ENCODE results near the gene CD58. TPM values are rescaled to one million over a fixed set of nuclear protein-coding genes. Genes with fewer than 3 reads are reported as not detected.

CD58 gene
- total and polyA plus RNA-seq, 9 of the 15 experiments (the other 6 are each of a cell fraction or from before 2014, with no cell fraction given): 18.1 to 113 (median 37.4) TPM

GRCh38 chr1:116466810-116467557 lies 103.8 kb downstream of the CD58 start (continued):
- TF ChIP-seq ZNF431 (CRISPR knock-in tag; IDR thresholded peaks at IDR 0.05) (no peak), CEBPB (tag; IDR thresholded peaks at IDR 0.05) (no peak), CREBBP (IDR thresholded peaks at IDR 0.05; ENCODE audit: low read depth, low read length) (no peak), ZNF668 (CRISPR knock-in tag; IDR thresholded peaks at IDR 0.05) (no peak), TRIM25 (IDR thresholded peaks at IDR 0.05; ENCODE audit: borderline replicate concordance) (0 out of 2 replicates have a peak, but pooled peaks have one; percentile 72), PBX2 (CRISPR knock-in tag; IDR thresholded peaks at IDR 0.05; ENCODE audit: low read depth) (no peak), PBX2 (tag; conservative IDR thresholded peaks at IDR 0.05; ENCODE audit: low read depth) (peak; percentile 34; the same call in 1 of the 2 replicates), HLTF (IDR thresholded peaks at IDR 0.05) (0 out of 2 replicates have a peak, but pooled peaks have one; percentile 51), ZBTB2 (IDR thresholded peaks at IDR 0.05) (peak; percentile 46; the same call in 1 of the 2 replicates), MYC (IDR thresholded peaks at IDR 0.05; ENCODE audit: low read depth, low read length) (no peak), MYC (CRISPR knock-in tag; IDR thresholded peaks at IDR 0.05; ENCODE audit: borderline replicate concordance, low read depth) (no peak), MCM2 (IDR thresholded peaks at IDR 0.05; ENCODE audit: low read depth) (no peak), YY1 (IDR thresholded peaks at IDR 0.05; ENCODE audit: borderline replicate concordance in 1 of 3, control insufficient read depth in 1 of 3, extremely low read depth in 1 of 3, insufficient read depth in 3 of 3, insufficient read length in 1 of 3, insufficient replicate concordance in 2 of 3, low read depth in 1 of 3, low read length in 2 of 3) (no peak), JUNB (CRISPR knock-in tag; conservative IDR thresholded peaks at IDR 0.05) (0 out of 2 replicates have a peak, but pooled peaks have one; percentile 34), HIVEP1 (CRISPR knock-in tag; IDR thresholded peaks at IDR 0.05) (no peak), KDM1A (IDR thresholded peaks at IDR 0.05) (peak in 1 of 2 experiments; percentile 44; a peak in 1 of 4 replicates), HDAC1 (IDR thresholded peaks at IDR 0.05) (peak in 1 of 2 experiments; percentile 83; a peak in 2 of 4 replicates), EHMT2 (IDR thresholded peaks at IDR 0.05) (peak; percentile 82), FOXJ2 (tag; IDR thresholded peaks at IDR 0.05) (no peak), ESRRB (CRISPR knock-in tag; IDR thresholded peaks at IDR 0.05; ENCODE audit: borderline replicate concordance) (no peak), BMI1 (IDR thresholded peaks at IDR 0.05; ENCODE audit: low read length) (no peak)
